Activated CD4-positive, alpha-beta T cell treated with anti-CD3 and anti-CD28 coated beads, Interleukin-2, amount 50 U/mL, for 24 hours (primary cell): ENCODE data around the gene SKI.
"Not testable (repeated sequence)": the region's sequence is repeated elsewhere in the genome, so short reads cannot be mapped to it uniquely, and the experiment has no call there.

Experiments used
- DNase-seq, 2 donors: peaks; one replicate each; pipeline ENCODE4 v3.0.0-alpha.2; 2020; ENCODE audit warnings: low read depth in 1 of 2, low spot score in 1 of 2

The SKI gene

DNA sequence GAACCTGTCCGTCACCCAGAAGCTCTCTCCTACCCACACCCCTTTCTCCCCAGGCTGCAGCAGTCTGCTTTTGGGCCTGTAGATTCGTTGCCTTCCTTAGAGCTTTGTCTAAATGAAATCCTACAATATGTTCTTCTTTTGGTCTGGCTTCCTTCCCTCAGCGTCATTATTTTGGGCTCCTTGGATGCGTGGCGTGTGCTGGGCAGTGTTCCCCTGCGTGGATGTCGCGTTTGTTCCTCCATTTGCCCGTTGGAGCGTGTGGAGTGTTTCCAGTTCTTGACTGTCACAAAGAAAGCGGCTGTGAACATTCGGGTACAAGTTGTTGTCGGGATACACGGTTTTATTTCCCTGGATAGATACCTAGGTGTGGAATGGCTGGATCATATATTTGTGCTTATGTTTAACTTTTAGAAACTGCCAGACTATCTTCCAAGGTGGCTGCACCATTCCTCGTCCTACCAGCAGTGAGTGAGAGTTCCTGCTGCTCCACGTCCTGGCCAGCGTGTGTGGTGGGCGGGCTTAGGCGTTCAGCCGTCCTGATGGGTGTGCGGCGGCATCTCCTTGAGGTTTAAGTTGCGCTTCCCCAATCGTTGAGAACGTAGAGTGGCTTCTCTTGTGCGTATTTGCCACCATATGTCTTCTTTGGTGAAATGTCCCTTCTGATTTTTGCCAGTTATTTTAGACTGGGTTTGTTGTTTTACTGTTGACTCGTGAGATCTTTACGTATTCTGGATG is 31.7 kb downstream of the SKI start:
- no peak for DNase-seq

DNA sequence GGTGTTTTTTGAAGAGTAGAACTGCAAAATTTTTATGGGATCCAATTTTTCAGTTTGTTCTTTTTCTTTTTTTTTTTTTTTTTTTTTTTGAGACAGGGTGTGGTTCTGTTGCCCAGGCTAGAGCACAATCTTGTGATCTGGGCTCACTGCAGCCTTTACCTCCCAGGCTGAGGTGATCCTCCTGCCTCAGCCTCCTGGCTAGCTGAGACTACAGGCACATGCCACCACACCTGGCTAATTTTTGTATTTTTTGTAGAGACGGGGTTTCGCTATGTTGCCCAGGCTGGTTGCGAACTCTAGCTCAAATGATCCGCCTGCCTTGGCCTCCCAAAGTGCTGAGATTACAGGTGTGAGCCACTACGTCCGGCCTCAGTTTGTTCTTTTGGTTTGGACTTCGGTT is 32.4 kb downstream of the SKI start:
- not testable (repeated sequence) for DNase-seq

GRCh38 chr1:2260917-2261316 is 32.8 kb downstream of the SKI start:
- DNase-seq = no peak

DNA sequence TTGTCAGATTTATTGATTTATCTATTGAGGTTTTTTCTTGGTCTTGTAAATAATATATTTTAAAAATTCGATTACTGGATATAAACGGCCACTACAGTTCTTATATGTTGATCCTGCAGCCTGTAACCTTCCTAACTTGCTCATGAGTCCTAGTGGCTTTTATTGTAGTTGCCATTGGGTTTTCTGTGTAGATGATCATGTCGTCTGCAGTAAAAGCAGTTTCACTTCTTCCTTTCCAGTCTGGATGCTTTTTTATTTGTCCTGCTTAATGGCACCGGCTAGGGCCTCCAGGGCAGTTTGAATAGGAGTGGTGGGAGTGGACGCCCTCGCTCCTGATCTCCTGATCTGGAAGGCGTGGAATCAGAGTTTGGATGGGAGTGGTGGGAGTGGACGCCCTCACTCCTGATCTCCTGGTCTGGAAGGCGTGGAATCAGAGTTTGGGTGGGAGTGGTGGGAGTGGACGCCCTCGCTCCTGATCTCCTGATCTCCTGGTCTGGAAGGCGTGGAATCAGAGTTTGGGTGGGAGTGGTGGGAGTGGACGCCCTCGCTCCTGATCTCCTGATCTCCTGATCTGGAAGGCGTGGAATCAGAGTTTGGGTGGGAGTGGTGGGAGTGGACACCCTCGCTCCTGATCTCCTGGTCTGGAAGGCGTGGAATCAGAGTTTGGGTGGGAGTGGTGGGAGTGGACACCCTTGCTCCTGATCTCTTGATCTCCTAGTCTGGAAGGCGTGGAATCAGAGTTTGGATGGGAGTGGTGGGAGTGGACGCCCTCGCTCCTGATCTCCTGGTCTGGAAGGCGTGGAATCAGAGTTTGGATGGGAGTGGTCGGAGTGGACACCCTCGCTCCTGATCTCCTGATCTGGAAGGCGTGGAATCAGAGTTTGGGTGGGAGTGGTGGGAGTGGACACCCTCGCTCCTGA is 33.6 kb downstream of the SKI start:
- DNase-seq = not testable (repeated sequence)

DNA sequence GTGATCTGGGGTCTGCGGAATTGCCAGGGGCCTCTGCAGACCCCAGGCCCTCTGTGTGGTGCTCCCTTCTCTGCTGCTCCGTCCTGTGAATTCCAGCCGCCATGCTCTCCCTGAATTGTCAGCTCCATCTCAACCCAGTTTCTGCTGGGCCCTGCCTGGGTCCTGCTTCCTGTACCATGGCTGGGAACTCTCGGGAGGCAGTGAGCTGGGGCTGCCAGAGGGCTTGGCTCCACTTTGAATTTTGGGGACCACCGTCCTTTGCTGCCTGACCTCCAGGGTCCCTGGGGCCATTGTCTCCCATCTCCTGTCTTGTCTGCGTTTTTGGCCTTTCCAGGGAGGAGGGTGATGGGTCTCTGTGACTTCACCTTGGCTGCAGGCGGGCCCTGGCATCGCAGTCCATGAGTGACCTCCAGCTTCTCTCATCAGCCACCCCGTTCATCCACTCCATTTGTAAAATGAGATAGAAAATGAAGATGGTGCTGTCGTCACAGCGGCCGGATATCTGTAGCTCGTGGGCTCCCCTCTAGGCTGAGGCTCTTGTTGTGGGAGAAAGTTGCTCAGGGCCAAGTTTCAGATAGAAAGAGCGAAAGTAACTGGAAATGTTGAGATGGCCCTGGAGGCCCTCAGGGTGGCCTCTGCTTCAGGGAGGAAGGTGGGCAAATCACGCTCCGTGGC is 38.3 kb downstream of the SKI start:
- DNase-seq = no peak

GRCh38 chr1:2267051-2267830 is 39.1 kb downstream of the SKI start:
- DNase-seq = no peak

GRCh38 chr1:2267862-2268261 is 39.7 kb downstream of the SKI start:
- DNase-seq = no peak

DNA sequence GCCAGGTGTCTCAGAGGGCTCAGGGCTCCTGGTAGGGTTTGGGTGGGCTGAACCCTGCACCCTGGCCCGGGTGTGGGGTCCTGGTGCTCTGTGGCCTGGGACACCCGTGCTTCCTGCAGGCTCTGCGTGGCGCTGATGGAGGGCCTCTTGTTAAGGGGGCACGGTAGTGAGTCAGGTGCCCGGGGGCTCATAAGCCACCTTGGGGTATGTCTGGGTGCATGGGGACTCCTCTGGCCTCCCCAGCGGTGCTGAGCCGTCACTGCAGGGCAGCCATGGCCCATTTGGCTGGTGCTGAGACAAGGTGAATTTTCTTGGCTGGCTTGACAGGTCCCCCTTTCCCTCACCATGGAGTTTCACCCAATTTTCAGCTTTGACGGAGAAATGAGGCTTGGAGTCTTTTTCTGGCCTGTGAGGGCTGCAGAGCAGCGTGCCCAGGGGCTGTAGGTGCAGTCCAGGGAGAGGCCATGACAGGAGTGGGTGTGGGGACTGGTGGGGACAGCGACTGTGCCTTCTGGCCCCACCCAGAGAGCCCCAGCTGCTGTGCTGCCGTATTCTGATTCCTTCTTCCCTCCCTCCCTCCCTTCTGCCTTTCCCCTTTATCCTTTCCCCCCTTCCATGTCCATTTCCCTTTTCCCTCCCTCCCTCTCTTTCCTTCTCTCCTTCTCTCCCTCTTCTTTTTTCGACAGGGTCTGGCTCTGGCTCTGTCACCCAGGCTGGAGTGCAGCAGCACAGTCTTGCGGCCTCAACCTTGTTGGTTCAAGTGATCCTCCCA is 40.4 kb downstream of the SKI start:
- no peak for DNase-seq

DNA sequence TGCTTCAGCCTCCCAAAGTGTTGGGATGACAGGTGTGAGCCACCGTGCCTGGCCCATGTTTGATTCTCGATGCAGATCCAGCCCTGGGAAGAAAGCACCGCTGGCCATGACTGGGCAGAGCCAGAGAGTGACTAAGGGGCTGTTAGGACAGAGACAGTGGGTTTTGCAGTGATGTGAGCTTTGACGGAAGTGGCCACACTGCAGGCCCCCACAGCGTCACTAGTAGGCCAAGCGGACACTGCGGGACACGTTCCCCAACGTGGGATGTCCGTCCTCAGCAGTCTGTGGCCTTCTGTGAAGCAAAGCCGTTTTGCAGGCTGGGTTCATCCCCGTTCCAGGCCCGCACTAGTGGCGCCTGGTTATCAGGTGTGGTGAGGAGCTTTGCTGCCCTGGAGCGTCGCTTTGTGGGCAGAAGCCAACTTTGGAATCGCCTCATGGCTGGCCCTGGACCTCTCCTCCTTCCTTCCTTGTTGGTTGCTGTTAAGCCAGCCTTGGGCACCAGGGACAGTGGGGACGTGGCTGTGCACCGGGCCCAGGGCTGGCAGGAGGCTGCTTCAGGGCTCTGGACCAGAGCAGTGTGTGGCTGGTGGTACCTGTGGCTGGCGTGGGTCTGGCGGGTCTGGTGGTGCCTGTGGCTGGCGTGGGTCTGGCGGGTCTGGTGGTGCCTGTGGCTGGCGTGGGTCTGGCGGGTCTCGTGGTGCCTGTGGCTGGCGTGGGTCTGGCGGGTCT is 41.2 kb downstream of the SKI start:
- DNase-seq = no peak

- no peak for DNase-seq
Observed at GRCh38 chr1:2269922-2270259, 41.8 kb downstream of the SKI start.

- DNase-seq = no peak
Observed at GRCh38 chr1:2270260-2271100, 42.4 kb downstream of the SKI start.

DNA sequence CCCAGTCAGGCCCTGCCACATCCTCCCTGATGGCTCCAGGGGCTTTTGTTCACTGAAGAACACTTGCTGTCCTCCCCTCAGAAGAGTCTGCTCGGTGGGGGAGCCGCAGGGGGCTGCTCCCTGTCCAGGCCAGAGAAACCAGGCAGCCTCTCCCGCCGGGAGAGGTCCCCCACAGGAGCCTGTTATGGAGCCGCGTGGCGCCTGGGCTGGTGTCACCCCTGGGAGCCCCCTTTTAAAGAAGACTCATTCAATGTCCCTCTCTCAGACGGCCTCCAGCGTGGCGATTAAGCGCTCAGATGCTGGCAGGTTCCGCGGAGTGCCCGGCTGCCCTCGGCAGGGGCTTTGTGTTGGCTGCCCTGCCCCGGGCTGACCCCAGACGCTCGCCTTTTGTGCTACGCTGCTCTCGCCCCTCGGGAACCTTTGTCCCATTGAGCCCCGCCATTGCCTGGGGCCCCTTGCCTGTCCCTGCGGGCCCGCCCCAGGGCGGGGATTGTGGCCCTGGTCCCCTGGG is 43.1 kb downstream of the SKI start:
- DNase-seq = no peak

GRCh38 chr1:2271841-2272655 is 43.9 kb downstream of the SKI start:
- DNase-seq = no peak

- no peak for DNase-seq
Observed at GRCh38 chr1:2272686-2273400, 44.7 kb downstream of the SKI start.

- no peak for DNase-seq
Observed at GRCh38 chr1:2273401-2274090, 45.4 kb downstream of the SKI start.

GRCh38 chr1:2274231-2274928 is 46.3 kb downstream of the SKI start:
- DNase-seq = no peak
